SK-N-SH treated with all-trans-retinoic acid at 6 μM for 48 hours (cell line): ENCODE results near the gene SOS1.

Experiments
- ATAC-seq: fragments of 200-7000 bp; cut with Tn5 transposase; 3 replicates; pipeline ENCODE4 v1.9.1; 2020; ENCODE audit warnings: mild to moderate bottlenecking, moderate library complexity
- ARNTL ChIP-seq: fragments of 450-650 bp; formaldehyde crosslinking; IDR thresholded peaks from 2 replicates; pipeline ENCODE4 v1.5.0; 2020; ENCODE audit warnings: low read depth, mild to moderate bottlenecking, moderate library complexity, borderline replicate concordance
- CSDC2 ChIP-seq: fragments of 250-450 bp; sonication (Bioruptor Pico); IDR thresholded peaks from 2 replicates; pipeline ENCODE4 v1.5.0; 2020; ENCODE audit warnings: mild to moderate bottlenecking, moderate library complexity
- GLIS3 ChIP-seq: fragments of 250-450 bp; sonication (Bioruptor Pico); IDR thresholded peaks from 2 replicates; pipeline ENCODE4 v1.5.0; 2020; ENCODE audit warnings: mild to moderate bottlenecking, moderate library complexity
- ISL1 ChIP-seq: fragments of 250-450 bp; sonication (Bioruptor Pico); IDR thresholded peaks from 2 replicates; pipeline ENCODE4 v2.1.2; 2022; ENCODE audit warnings: mild to moderate bottlenecking, moderate library complexity
- PPARA ChIP-seq: fragments of 250-450 bp; sonication (Bioruptor Pico); IDR thresholded peaks from 2 replicates; pipeline ENCODE4 v1.5.0; 2020; ENCODE audit warnings: mild to moderate bottlenecking, borderline replicate concordance
- SNAI2 ChIP-seq: fragments of 250-450 bp; sonication (Bioruptor Pico); IDR thresholded peaks from 2 replicates; pipeline ENCODE4 v1.5.0; 2020; ENCODE audit warnings: mild to moderate bottlenecking, moderate library complexity
- TOX ChIP-seq: fragments of 250-450 bp; sonication (Bioruptor Pico); IDR thresholded peaks from 2 replicates; pipeline ENCODE4 v1.8.0; 2021; ENCODE audit warnings: mild to moderate bottlenecking, moderate library complexity, borderline replicate concordance
- TSHZ2 ChIP-seq: fragments of 250-450 bp; sonication (Bioruptor Pico); IDR thresholded peaks from 2 replicates; pipeline ENCODE4 v1.5.0; 2020; ENCODE audit warnings: mild to moderate bottlenecking, moderate library complexity
- ZFP3 ChIP-seq: fragments of 250-450 bp; sonication (Bioruptor Pico); IDR thresholded peaks from 2 replicates; pipeline ENCODE4 v1.5.0; 2020; ENCODE audit warnings: mild to moderate bottlenecking, moderate library complexity
- ZFP30 ChIP-seq: fragments of 450-650 bp; formaldehyde crosslinking; IDR thresholded peaks from 2 replicates; pipeline ENCODE4 v1.5.0; 2022; ENCODE audit warnings: mild to moderate bottlenecking, moderate library complexity
- ZNF565 ChIP-seq: fragments of 450-650 bp; formaldehyde crosslinking; conservative IDR thresholded peaks from 2 replicates; pipeline ENCODE4 v1.5.0; 2020; ENCODE audit warnings: low read depth, mild to moderate bottlenecking, moderate library complexity
- ZNF70 ChIP-seq: fragments of 450-650 bp; formaldehyde crosslinking; IDR thresholded peaks from 2 replicates; pipeline ENCODE4 v1.5.0; 2020; ENCODE audit warnings: mild to moderate bottlenecking, moderate library complexity
- ZNF8 ChIP-seq: fragments of 450-650 bp; formaldehyde crosslinking; IDR thresholded peaks from 2 replicates; pipeline ENCODE4 v1.5.0; 2020; ENCODE audit warnings: mild to moderate bottlenecking, moderate library complexity
- TF ChIP-seq, protein P1 (sequence below): fragments of 250-450 bp; sonication (Bioruptor Pico); IDR thresholded peaks from 2 replicates; pipeline ENCODE4 v1.8.0; 2021; ENCODE audit warnings: low read depth, mild to moderate bottlenecking, moderate library complexity, borderline replicate concordance
- TF ChIP-seq, protein P2 (sequence below): fragments of 250-450 bp; sonication (Bioruptor Pico); IDR thresholded peaks from 2 replicates; pipeline ENCODE4 v1.5.1; 2021; ENCODE audit warnings: mild to moderate bottlenecking, moderate library complexity
- TF ChIP-seq, protein P3 (sequence below): fragments of 250-450 bp; sonication (Bioruptor Pico); IDR thresholded peaks from 2 replicates; pipeline ENCODE4 v1.5.1; 2020; ENCODE audit warnings: low read depth, mild to moderate bottlenecking, moderate library complexity

The SOS1 gene

GRCh38 chr2:39153312-39153711 is 32.5 kb upstream of the SOS1 start:
- no peak for TF ChIP-seq ZNF8 (CRISPR knock-in tag)

DNA sequence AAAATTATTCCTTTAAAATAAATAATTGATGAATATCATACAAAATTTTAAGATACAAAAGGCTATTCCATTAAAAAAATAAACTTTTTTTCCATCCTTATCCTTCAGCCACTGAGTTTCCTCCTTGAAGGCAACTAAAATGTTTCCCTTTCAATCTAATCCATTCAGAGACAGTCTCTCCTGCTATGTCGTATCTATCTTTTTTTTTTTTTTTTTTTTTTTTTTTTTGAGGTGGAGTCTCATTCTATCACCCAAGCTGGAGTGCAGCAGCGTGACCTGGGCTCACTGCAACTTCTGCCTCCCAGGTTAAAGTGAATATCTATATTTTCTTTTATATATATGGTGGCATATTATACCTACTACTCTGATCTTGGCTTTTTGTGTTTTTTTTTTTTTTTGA is 31.7 kb upstream of the SOS1 start:
- ATAC-seq, result no peak
- TF ChIP-seq, protein P1, sequence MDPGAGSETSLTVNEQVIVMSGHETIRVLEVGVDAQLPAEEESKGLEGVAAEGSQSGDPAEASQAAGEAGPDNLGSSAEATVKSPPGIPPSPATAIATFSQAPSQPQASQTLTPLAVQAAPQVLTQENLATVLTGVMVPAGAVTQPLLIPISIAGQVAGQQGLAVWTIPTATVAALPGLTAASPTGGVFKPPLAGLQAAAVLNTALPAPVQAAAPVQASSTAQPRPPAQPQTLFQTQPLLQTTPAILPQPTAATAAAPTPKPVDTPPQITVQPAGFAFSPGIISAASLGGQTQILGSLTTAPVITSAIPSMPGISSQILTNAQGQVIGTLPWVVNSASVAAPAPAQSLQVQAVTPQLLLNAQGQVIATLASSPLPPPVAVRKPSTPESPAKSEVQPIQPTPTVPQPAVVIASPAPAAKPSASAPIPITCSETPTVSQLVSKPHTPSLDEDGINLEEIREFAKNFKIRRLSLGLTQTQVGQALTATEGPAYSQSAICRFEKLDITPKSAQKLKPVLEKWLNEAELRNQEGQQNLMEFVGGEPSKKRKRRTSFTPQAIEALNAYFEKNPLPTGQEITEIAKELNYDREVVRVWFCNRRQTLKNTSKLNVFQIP (CRISPR knock-in tag), result no peak
- TF ChIP-seq ZNF70 (CRISPR knock-in tag) (no peak), ZFP3 (no peak), TOX (no peak), ZNF8 (CRISPR knock-in tag) (no peak), ISL1 (CRISPR knock-in tag) (no peak), ARNTL (CRISPR knock-in tag) (no peak), GLIS3 (no peak), PPARA (CRISPR knock-in tag) (no peak), ZFP30 (no peak), TSHZ2 (CRISPR knock-in tag) (no peak), CSDC2 (CRISPR knock-in tag) (no peak), SNAI2 (CRISPR knock-in tag) (no peak)
- TF ChIP-seq, protein P2, sequence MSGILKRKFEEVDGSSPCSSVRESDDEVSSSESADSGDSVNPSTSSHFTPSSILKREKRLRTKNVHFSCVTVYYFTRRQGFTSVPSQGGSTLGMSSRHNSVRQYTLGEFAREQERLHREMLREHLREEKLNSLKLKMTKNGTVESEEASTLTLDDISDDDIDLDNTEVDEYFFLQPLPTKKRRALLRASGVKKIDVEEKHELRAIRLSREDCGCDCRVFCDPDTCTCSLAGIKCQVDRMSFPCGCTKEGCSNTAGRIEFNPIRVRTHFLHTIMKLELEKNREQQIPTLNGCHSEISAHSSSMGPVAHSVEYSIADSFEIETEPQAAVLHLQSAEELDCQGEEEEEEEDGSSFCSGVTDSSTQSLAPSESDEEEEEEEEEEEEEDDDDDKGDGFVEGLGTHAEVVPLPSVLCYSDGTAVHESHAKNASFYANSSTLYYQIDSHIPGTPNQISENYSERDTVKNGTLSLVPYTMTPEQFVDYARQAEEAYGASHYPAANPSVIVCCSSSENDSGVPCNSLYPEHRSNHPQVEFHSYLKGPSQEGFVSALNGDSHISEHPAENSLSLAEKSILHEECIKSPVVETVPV (CRISPR knock-in tag), result no peak
- TF ChIP-seq, protein P3, sequence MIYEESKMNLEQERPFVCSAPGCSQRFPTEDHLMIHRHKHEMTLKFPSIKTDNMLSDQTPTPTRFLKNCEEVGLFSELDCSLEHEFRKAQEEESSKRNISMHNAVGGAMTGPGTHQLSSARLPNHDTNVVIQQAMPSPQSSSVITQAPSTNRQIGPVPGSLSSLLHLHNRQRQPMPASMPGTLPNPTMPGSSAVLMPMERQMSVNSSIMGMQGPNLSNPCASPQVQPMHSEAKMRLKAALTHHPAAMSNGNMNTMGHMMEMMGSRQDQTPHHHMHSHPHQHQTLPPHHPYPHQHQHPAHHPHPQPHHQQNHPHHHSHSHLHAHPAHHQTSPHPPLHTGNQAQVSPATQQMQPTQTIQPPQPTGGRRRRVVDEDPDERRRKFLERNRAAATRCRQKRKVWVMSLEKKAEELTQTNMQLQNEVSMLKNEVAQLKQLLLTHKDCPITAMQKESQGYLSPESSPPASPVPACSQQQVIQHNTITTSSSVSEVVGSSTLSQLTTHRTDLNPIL, result no peak

More at GRCh38 chr2:39153312-39153711, 32.5 kb upstream of the SOS1 start:
- no peak for ATAC-seq

DNA sequence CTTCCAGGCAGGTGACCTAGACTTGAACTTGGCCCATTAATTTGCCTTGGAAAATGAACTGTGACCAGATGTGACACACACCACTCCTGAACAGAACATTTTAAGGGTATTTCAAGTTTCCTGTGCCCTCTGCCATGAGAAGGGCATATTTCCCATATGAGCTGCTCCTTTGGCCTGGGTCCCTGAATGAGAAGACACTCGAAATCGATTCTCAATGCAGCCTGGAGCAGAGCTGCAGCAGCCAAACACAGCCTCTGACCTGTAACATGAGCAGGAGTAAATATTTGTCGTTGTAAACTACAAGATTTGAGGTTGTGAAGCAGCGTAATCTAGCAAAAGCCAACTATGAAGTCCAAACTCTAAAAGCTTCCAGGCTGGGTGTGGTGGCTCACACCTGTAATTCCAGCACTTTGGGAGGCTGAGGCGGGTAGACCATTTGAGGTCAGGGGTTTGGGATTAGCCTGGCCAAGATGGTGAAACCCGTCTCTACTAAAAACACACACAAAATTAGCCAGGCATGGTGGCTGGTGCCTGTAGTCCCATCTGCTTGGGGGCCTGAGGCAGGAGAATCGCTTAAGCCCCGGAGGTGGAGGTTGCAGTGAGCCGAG is 30.1 kb upstream of the SOS1 start:
- ATAC-seq, result no peak
- TF ChIP-seq TSHZ2 (CRISPR knock-in tag), result no peak
- no peak for TF ChIP-seq CSDC2 (CRISPR knock-in tag)
- no peak for TF ChIP-seq TOX
- TF ChIP-seq, protein P3, result no peak
- no peak for TF ChIP-seq ZNF565 (CRISPR knock-in tag)
- TF ChIP-seq ZNF8 (CRISPR knock-in tag), result no peak
